ENCODE results near the gene PC.

PC gene

DNA sequence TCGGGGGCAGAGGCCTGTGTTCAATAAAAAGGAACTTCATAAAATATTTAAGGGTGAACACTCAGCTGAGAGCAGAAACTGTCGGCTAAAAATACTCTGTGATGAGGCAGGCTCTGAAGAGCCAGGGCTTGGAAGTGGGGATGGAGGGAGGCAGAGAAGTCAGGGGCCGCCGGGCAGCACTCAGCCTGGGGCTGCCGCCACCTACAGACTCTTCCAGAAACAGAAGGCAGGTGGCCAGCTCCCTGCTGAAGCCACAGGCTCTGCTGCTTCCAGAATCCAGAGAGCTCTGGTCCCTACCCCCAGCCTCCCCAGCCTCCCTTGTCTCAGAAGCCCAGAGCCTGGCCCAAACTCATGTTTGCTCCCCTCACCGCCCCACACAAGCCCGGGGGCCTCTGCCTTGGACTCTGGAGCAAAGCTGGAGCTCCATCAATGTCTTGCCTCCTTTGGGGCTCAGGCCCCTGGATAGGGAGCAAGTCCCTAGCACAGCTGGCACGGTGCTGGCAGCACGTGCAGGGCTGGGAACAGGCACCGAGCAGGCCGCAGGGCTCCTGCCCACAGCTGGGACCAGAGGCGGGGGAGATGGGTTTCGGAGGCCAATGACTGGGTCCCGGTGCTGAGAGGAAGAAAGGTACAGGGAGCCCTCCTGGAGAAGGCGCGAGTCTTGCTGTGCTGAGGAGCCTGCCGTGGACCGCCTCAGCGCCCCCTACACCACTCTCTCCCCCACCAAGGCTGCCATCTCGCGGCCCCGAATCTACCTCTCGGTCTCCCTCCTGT is 93.1 kb downstream of the PC start:
- H3K4me3 ChIP-seq (ENCODE audit: severe bottlenecking), result no peak overlapping the region
- TF ChIP-seq, protein P1, sequence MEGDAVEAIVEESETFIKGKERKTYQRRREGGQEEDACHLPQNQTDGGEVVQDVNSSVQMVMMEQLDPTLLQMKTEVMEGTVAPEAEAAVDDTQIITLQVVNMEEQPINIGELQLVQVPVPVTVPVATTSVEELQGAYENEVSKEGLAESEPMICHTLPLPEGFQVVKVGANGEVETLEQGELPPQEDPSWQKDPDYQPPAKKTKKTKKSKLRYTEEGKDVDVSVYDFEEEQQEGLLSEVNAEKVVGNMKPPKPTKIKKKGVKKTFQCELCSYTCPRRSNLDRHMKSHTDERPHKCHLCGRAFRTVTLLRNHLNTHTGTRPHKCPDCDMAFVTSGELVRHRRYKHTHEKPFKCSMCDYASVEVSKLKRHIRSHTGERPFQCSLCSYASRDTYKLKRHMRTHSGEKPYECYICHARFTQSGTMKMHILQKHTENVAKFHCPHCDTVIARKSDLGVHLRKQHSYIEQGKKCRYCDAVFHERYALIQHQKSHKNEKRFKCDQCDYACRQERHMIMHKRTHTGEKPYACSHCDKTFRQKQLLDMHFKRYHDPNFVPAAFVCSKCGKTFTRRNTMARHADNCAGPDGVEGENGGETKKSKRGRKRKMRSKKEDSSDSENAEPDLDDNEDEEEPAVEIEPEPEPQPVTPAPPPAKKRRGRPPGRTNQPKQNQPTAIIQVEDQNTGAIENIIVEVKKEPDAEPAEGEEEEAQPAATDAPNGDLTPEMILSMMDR (IDR thresholded peaks at IDR 0.05; ENCODE audit: poor library complexity, severe bottlenecking), result no peak
- H3K27me3 ChIP-seq (ENCODE audit: insufficient read depth, poor library complexity, severe bottlenecking), result no peaks in the 10 kb centered on the region
- ATAC-seq (ENCODE audit: low read depth) (no peak), DNase-seq (ENCODE audit: low spot score) (no peak)
- no peaks in the 10 kb centered on the region for H3K4me1 ChIP-seq (ENCODE audit: insufficient read depth, poor library complexity, severe bottlenecking)
- no peaks in the 10 kb centered on the region for H3K9me3 ChIP-seq (ENCODE audit: severe bottlenecking)
- peaks cover 9% of the 10 kb centered on the region for H3K36me3 ChIP-seq (ENCODE audit: low read depth)
- no peak overlapping the region for H3K27ac ChIP-seq (ENCODE audit: poor library complexity, severe bottlenecking)

DNA sequence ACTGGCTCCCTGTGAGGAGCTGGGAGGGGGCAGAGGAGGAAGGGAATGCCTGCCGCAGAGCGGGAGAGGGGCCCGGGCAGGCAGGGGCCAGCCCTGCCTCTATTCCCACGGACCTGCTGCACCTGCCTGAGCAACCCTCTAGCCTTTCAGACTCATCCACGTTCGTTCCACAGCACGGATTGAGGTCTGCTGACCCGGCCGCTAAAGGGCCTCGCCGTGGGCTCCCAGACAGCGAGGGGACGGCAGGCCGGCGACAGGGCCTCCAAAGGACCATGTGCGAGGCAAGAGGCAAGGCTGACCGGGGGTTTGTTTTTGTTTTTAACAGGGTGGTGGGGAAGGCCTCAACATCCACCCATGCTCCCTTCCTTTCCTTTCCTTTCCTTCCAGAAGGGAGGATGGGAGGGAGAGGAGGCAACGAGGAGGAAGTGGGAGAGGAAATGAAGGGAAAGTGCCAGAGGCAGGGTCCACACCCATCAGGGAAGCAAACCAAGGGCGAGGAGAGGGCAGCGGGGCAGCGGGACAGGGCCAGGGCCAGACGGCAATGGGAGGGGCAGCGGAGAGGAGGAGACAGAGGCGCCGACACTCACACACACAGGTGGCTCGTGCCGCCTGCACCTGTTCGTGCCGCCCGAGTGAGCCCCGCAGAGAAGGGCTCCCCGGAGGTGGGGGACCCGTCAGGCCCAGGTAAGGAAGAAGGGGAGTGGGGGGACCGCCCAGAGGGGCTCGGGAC is 93.8 kb downstream of the PC start:
- no peaks in the 10 kb centered on the region for H3K9me3 ChIP-seq (ENCODE audit: severe bottlenecking)
- no peak overlapping the region for H3K4me3 ChIP-seq (ENCODE audit: severe bottlenecking)
- no peaks in the 10 kb centered on the region for H3K27me3 ChIP-seq (ENCODE audit: insufficient read depth, poor library complexity, severe bottlenecking)
- no peak for DNase-seq (ENCODE audit: low spot score)
- ATAC-seq (ENCODE audit: low read depth), result no peak
- H3K27ac ChIP-seq (ENCODE audit: poor library complexity, severe bottlenecking), result no peak overlapping the region
- no peaks in the 10 kb centered on the region for H3K4me1 ChIP-seq (ENCODE audit: insufficient read depth, poor library complexity, severe bottlenecking)
- H3K36me3 ChIP-seq (ENCODE audit: low read depth), result peaks cover 13% of the 10 kb centered on the region
- TF ChIP-seq, protein P1 (IDR thresholded peaks at IDR 0.05; ENCODE audit: poor library complexity, severe bottlenecking), result no peak

DNA sequence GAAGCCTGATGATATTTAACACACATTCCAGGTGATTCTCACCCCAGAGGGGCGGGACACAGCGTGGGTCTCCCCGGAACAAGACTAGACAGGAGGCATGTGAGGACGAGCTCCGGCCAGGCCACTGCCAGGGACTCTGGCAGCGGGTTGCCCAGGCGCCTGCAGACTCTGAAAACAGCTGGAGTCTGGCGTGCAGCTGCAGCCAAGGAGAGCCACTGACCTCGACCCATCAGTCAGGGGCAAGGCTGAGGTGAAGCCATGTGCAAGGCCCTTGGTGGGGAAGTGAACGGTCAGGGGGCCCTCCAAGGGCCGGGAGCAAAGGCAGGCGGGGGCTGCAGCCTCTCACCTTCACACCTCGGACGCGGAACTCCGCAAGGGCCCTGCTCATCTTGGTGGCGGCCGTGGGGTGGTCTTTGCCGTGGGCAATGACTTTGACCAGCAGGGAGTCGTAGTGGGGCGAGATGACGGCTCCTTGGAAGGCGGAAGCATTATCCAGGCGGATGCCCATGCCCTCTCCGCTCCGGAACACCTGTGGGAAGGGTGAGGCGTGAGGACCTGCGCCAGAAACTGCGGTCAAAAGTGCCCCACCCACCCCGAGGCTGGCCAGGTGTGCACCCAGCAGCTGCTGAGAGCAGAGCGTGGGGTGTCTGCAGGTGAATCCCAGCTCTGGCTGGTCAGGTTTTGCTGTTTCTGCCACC is 94.6 kb downstream of the PC start:
- DNase-seq (ENCODE audit: low spot score) (peak; percentile 62), ATAC-seq (ENCODE audit: low read depth) (no peak)
- H3K4me3 ChIP-seq (ENCODE audit: severe bottlenecking), result no peak overlapping the region
- no peaks in the 10 kb centered on the region for H3K4me1 ChIP-seq (ENCODE audit: insufficient read depth, poor library complexity, severe bottlenecking)
- TF ChIP-seq, protein P1 (IDR thresholded peaks at IDR 0.05; ENCODE audit: poor library complexity, severe bottlenecking), result no peak
- peaks cover 20% of the 10 kb centered on the region for H3K36me3 ChIP-seq (ENCODE audit: low read depth)
- H3K27me3 ChIP-seq (ENCODE audit: insufficient read depth, poor library complexity, severe bottlenecking), result no peaks in the 10 kb centered on the region
- no peaks in the 10 kb centered on the region for H3K9me3 ChIP-seq (ENCODE audit: severe bottlenecking)
- no peak overlapping the region for H3K27ac ChIP-seq (ENCODE audit: poor library complexity, severe bottlenecking)

DNA sequence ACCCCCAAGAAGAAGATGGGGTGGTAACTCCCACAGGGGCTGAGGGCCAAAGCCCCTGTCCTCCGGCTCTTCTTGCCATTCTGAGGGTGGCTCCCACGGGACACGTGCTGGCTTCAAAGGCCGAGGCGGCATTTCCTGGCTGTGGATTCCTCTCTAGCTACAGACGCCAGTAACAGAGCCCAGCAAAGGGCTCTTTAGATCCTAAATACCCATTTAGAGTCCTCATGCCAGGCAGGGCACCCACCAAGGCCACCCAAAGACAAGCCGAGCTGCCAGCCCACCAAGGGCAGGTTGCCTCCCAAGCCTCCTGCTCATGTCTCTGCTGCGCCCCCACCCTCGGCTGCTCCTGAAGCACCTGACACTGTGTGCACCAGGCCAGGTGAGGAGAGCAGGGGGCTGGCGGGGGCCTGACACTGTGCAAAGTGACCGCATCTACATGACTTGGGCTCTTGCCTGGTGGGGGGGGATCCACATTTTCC is 95.6 kb downstream of the PC start:
- ATAC-seq (ENCODE audit: low read depth), result no peak
- no peak for DNase-seq (ENCODE audit: low spot score)

More for the DNA sequence above, 95.6 kb downstream of the PC start:
- no peaks in the 10 kb centered on the region for H3K9me3 ChIP-seq (ENCODE audit: severe bottlenecking)
- H3K27ac ChIP-seq (ENCODE audit: poor library complexity, severe bottlenecking), result no peak overlapping the region
- TF ChIP-seq, protein P1 (IDR thresholded peaks at IDR 0.05; ENCODE audit: poor library complexity, severe bottlenecking), result no peak
- peaks cover 30% of the 10 kb centered on the region for H3K36me3 ChIP-seq (ENCODE audit: low read depth)
- no peak overlapping the region for H3K4me3 ChIP-seq (ENCODE audit: severe bottlenecking)
- no peaks in the 10 kb centered on the region for H3K4me1 ChIP-seq (ENCODE audit: insufficient read depth, poor library complexity, severe bottlenecking)
- H3K27me3 ChIP-seq (ENCODE audit: insufficient read depth, poor library complexity, severe bottlenecking), result no peaks in the 10 kb centered on the region
